DMS153 (cell line): ENCODE measurements around the gene AOC1.

Experiments used
- DNase-seq: peaks from one replicate; lab custom pipeline; 2025; lab: John Stamatoyannopoulos, UW

The AOC1 gene

DNA sequence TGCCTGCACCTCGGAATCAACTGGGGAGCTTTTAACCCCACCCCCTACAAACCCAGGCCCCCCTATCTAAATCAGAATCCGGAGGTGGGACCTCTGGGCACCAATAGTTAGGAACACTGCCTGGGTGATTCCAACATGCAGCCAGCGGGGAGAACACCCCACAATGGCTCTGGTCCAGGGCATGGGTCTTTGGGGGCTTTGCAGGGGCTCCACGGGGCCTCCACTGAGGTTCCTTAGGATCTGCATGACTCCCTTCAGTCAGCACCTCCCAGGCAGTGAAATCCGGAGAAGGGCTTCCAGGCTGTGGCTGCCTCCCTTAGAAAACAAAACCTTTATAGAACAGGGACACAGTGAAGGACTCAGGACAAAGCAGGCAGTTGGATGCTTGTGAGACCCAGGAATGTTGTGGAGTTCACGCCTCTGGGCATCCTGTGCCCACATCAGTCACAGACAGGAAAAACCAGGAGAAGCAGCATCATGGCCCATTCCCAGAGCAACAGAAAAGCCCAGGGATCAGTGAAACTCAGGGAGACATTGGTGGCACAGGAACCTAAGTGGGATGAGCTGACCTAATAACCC, 16.5 kb upstream of the AOC1 start:
- no peak for DNase-seq

DNA sequence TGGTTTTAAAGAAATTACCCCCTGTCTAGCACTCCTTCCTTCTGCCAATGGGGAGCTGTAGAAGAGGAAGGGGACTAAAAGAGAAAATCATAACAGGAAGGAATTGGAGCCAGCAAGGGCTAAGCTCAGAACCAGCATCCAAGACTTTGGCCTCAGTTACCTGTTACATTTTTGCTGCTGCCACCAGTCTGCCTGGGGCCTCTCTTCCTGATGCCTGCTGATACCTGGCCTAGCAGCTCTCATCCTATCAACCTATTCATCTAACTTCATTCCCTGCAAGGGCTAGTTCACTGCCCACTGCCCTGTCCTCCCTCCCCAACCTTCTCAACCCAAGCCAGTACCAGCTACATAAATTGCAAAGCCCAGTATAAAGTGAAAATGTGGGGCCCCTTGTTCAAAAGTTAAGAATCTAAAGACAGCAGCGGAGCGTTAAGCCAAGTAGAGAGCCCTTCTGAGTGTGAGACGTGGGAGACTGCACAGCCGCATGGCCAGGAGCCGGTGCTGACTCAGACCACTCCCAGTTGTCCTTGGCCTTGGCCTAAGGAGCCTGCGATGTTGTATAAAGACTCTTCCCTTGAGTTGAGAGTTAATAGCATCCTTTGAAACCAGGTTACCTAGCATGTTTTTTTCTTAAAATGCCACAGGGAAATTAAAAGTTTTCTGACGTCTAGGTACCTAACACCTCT, 13.2 kb upstream of the AOC1 start:
- no peak for DNase-seq

DNA sequence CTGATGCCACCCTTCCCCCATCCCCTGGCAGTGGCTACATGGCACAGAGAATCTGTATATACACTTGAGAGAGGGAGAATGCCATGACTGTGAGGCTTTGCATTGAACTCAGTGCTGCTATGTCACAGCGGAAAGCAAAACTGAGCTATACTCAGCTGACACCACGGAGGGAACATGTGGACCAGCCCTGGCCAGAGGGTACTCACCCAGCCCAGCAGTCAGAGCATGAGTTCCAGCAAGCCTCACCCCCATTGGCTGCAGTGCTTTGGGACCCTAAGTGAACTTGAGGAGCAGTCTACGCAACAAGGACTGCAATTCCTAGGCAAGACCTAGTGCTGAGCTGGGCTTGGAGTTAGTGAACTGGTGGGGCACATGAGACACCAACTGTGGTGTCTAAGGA, 10.3 kb upstream of the AOC1 start:
- no peak for DNase-seq

- DNase-seq, result no peak
Measured at GRCh38 chr7:150842716-150843115, 9.6 kb upstream of the AOC1 start.

GRCh38 chr7:150845421-150845861, 6.9 kb upstream of the AOC1 start:
- no peak for DNase-seq

DNA sequence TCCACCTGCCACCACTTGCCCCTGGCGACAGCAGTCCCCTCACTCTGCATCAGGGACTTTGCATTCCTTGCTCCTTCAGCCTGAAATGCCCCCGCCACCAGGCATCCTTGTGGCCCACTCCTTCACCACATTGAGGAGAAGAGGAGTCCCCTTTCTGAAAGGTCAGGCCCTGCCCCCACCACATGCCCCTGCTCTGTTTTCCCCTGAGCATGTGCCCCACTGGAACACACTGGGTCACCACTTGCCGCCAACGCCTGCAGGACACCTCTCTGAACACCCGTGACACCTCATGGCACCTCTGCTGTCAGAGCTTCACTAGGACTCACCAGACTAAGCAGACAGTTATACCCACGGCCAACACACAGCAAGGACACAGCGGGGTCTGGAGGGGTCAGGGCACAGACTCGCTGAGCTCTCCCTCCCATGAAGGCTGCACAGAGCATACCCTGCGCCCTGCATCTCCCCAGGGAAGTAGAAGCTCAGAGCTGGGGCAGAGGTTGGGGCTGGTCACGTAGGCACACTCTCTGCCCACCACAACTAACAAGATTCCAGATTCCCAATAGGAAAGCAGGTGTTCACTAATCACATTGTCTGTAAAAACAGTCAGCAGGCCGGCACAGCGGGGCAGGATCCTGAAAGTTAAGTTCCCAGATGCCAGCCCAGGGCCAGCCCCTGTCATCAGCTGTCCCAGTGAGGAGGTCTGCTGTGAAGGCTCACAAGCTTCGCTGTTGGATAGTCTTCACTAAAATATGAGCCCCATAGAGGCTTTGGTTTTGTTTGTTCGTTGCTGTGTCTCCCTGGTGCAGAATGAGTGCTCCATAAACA, 5.8 kb upstream of the AOC1 start:
- no peak for DNase-seq

GRCh38 chr7:150847536-150847935, 4.8 kb upstream of the AOC1 start:
- DNase-seq, result no peak

DNA sequence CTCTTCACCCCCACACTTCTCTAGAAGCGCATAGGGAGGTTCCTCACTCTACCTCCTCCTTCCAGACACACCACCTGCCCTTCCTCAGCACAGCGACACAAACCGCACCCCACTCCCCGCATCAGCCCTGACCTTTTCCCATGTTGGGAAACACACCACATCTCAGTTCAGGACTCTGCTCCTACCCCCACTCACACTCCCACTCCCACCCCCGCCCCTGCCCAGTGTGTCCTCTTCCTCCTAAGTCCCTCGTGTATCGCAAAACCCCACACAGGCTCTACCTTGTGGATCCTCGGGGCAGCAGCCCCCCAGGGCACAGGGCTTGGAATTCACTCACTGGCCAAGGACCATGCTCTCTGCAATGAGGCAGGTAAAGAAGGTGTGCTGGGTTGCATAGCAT, 4.2 kb upstream of the AOC1 start:
- DNase-seq, result no peak

- no peak for DNase-seq
Measured at GRCh38 chr7:150848561-150849115, 3.7 kb upstream of the AOC1 start.

- DNase-seq, result no peak
Measured at GRCh38 chr7:150849204-150849775, 3.0 kb upstream of the AOC1 start.

DNA sequence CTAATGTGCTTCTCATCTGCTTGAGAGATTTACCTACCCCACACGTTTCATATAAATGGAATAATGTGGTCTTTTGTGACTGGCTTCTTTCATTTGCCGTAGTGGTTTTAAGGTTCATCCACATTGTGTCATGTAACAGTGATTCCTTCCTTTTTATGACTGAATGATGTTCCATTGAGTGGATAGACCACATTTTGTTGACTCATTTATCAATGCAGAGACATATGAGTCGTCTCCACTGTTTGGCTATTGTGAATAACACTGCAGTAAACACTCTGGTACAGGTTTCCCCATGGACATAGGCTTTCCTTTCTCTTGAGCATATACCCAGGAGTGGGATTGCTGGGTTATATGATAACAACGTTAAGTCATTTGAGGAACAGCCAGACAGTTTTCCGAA, 2.0 kb upstream of the AOC1 start:
- no peak for DNase-seq

- DNase-seq, result no peak
Measured at GRCh38 chr7:150851492-150852370, 586 bp upstream of the AOC1 start.

DNA sequence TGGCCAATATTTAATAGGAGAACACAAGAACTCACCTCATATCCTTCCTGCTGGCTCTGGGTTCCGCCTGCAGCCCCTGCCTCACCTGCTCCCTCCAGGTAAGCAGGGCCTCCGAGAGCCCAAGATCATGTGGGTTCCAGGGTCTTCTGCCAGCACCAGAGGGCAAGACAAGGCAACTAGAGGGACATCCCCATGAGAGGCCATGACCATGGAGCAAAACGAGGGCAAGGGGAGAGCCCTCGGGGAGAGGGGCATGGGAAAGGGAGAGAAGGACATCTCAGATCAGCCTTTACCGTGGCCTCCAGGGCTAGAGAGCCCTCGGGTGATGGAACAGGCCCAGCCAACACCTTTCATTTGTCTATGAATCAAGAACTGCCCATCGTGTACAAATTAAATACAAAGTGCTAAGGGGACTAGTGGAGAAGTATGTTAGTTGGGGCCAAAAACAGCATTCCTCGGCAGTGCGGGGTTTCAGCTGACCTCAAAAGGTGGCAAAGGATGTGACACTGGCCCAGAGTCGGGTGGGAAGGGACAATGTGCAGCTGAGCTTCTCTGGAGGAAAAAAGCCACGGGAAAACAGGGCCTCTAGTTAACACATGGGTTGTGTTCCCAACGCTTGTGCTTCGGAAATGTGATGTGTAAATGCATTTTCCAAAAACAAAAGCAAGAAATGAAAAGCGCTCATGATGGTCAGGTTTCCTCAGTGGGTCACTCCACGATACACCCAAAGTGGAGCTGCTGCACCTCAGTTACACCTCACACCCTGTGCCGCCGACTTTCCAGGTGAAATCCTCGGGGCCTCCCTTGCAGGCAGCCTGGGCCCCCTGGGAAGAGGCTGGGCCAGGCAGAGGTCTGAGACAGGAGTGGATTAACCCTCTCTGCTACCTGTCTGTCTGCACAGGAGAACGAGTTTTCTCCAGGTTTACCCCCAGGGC, 2.0 kb downstream of the AOC1 start:
- no peak for DNase-seq

DNA sequence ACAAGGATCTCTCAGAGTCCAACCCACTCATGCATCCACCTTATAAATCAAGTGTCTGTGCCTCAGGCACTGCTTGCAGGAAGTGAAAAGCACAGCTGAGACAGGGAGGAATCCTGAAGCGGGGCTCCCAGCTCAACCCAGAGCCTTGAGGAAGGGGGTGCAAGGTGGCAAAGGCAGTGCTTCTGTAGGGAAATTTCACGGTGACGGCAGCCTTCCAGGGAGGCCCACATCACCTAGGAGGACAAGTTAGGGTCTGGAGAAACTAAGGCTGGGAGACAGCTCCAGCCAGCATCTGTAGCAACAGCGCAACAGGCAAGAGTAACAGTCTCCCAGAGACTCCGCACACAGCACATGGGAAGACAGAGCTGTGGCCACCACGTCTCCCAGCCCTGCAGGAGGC, 2.7 kb downstream of the AOC1 start:
- DNase-seq, result no peak

GRCh38 chr7:150855476-150856302, 3.4 kb downstream of the AOC1 start:
- DNase-seq, result no peak

GRCh38 chr7:150856303-150857275, 4.3 kb downstream of the AOC1 start:
- no peak for DNase-seq

DNA sequence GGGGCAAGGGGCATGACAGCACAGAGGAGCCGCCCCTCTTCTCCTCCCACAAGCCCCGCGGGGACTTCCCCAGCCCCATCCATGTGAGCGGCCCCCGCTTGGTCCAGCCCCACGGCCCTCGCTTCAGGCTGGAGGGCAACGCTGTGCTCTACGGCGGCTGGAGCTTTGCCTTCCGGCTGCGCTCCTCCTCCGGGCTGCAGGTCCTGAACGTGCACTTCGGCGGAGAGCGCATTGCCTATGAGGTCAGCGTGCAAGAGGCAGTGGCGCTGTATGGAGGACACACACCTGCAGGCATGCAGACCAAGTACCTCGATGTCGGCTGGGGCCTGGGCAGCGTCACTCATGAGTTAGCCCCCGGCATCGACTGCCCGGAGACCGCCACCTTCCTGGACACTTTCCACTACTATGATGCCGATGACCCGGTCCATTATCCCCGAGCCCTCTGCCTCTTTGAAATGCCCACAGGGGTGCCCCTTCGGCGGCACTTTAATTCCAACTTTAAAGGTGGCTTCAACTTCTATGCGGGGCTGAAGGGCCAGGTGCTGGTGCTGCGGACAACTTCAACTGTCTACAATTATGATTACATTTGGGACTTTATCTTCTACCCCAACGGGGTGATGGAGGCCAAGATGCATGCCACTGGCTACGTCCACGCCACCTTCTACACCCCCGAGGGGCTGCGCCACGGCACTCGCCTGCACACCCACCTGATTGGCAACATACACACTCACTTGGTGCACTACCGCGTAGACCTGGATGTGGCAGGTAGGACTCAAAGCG, 5.1 kb downstream of the AOC1 start:
- DNase-seq, result no peak
